NCI-H2081 (cell line): Measurements from ENCODE around the gene HEXA.

ENCODE experiments used
- DNase-seq, 2 experiments: peaks; one replicate each; lab custom pipeline; 2025; lab: John Stamatoyannopoulos, UW

HEXA gene

GRCh38 chr15:72375501-72375845 lies 341 bp downstream of the HEXA start:
- DNase-seq: peak in 1 of 2 experiments; percentile 37

- no peak for DNase-seq
These were observed 3.5 kb downstream of the HEXA start for GRCh38 chr15:72372361-72372760.

- DNase-seq: no peak
These were observed 5.8 kb downstream of the HEXA start for GRCh38 chr15:72369964-72370363.

- no peak for DNase-seq
These were observed 6.9 kb downstream of the HEXA start for GRCh38 chr15:72368899-72369298.

- no peak for DNase-seq
These were observed 7.5 kb downstream of the HEXA start for GRCh38 chr15:72368325-72368724.

- DNase-seq: no peak
These were observed 10.0 kb downstream of the HEXA start for GRCh38 chr15:72365844-72366243.

GRCh38 chr15:72361176-72361575 lies 14.6 kb downstream of the HEXA start:
- no peak for DNase-seq

- no peak for DNase-seq
These were observed 17.1 kb downstream of the HEXA start for GRCh38 chr15:72358650-72359171.

- DNase-seq: no peak
These were observed 17.7 kb downstream of the HEXA start for GRCh38 chr15:72358121-72358520.

- DNase-seq: no peak
These were observed 21.3 kb downstream of the HEXA start for GRCh38 chr15:72354496-72354895.

- no peak for DNase-seq
These were observed 22.5 kb downstream of the HEXA start for GRCh38 chr15:72353266-72353665.

- DNase-seq: no peak
These were observed 30.0 kb downstream of the HEXA start for GRCh38 chr15:72345806-72346205.

- DNase-seq: no peak
These were observed 30.5 kb downstream of the HEXA start for GRCh38 chr15:72345280-72345679.

- no peak for DNase-seq
These were observed 31.2 kb downstream of the HEXA start for GRCh38 chr15:72344602-72345001.

GRCh38 chr15:72342385-72342784 lies 33.4 kb downstream of the HEXA start:
- DNase-seq: no peak

- DNase-seq: no peak
These were observed 34.5 kb downstream of the HEXA start for GRCh38 chr15:72341361-72341760.

- no peak for DNase-seq
These were observed 35.4 kb downstream of the HEXA start for GRCh38 chr15:72340366-72340765.

- peak in 1 of 2 experiments; percentile 24 for DNase-seq
These were observed 36.0 kb downstream of the HEXA start for GRCh38 chr15:72339777-72340177.

GRCh38 chr15:72338617-72339321 lies 37.0 kb downstream of the HEXA start:
- no peak for DNase-seq

- DNase-seq: no peak
These were observed 37.7 kb downstream of the HEXA start for GRCh38 chr15:72338148-72338547.

GRCh38 chr15:72334842-72335241 lies 41.0 kb downstream of the HEXA start:
- no peak for DNase-seq

- no peak for DNase-seq
These were observed 44.8 kb downstream of the HEXA start for GRCh38 chr15:72331021-72331420.

- DNase-seq: no peak
These were observed 52.1 kb downstream of the HEXA start for GRCh38 chr15:72323752-72324151.

GRCh38 chr15:72319985-72320671 lies 55.7 kb downstream of the HEXA start, which contains the start of gene CELF6:
Gene CELF6, minus strand, starts transcription at chr15:72320157. Its CDS starts 283 bp downstream, at chr15:72319874.
- peak; percentile 86 to 90 for DNase-seq
